Panc1 (cell line): Measurements from ENCODE around the gene IFITM2. TPM values are rescaled to one million over a fixed set of nuclear protein-coding genes. Genes with fewer than 3 reads are reported as not detected.

Source experiments
- ATAC-seq: fragments of 200-7000 bp; cut with Tn5 transposase; 2 replicates; pipeline ENCODE4 v1.9.1; 2020; ENCODE audit warnings: mild to moderate bottlenecking, moderate library complexity
- BruUV-seq: library from RNA; stranded (reverse); fragments of 400-500 nt; replicated peaks from 2 replicates; lab custom pipeline; 2021; lab: Mats Ljungman, UMichigan
- CTCF ChIA-PET: fragments of 300-600 bp; sonication (Branson Sonifier 250); formaldehyde crosslinking; loops from one replicate; lab custom pipeline; 2022; ENCODE audit warnings: antibody characterized with exemption; lab: Charles Lee
- POLR2A ChIA-PET: fragments of 300-600 bp; sonication (Branson Sonifier 250); formaldehyde crosslinking; loops from one replicate; lab custom pipeline; 2022; ENCODE audit warnings: antibody characterized with exemption; lab: Charles Lee
- DNase-seq: peaks from one replicate; pipeline ENCODE4 v3.0.0-alpha.2; 2010; ENCODE audit warnings: low read depth, low spot score
- H3K27ac ChIP-seq: 2 replicates; pipeline ENCODE4 v1.5.1; 2011; ENCODE audit warnings: mild to moderate bottlenecking, low read length, inconsistent platforms
- H3K27me3 ChIP-seq: fragments of 200-500 bp; sonication (Bioruptor generic); 2 replicates; pipeline ENCODE4 v1.6.0; 2014; ENCODE audit warnings: low read length, inconsistent platforms; ENCODE audit not compliant: control insufficient read depth, insufficient read depth
- H3K36me3 ChIP-seq: fragments of 200-500 bp; sonication (Bioruptor generic); 2 replicates; pipeline ENCODE4 v1.5.1; 2014; ENCODE audit warnings: inconsistent platforms, mild to moderate bottlenecking, low read length, moderate library complexity; ENCODE audit not compliant: control insufficient read depth, insufficient read depth
- H3K4me1 ChIP-seq: 2 replicates; pipeline ENCODE4 v1.5.1; 2011; ENCODE audit warnings: inconsistent platforms, mild to moderate bottlenecking, low read length, moderate library complexity; ENCODE audit not compliant: control insufficient read depth, insufficient read depth
- H3K4me3 ChIP-seq, 2 experiments: 2 replicates each; pipeline ENCODE4 v1.5.1; 2011 to 2012; ENCODE audit warnings: low read depth in 2 of 2, low read length in 2 of 2, mild to moderate bottlenecking in 2 of 2, inconsistent platforms in 1 of 2, moderate library complexity in 1 of 2
- H3K9me3 ChIP-seq: fragments of 200-500 bp; sonication (Bioruptor generic); 2 replicates; pipeline ENCODE4 v1.5.1; 2014; ENCODE audit warnings: low read depth, mild to moderate bottlenecking, inconsistent platforms, low read length, moderate library complexity; ENCODE audit not compliant: control insufficient read depth, insufficient read depth
- POLR2AphosphoS5 ChIP-seq: IDR thresholded peaks from 2 replicates; pipeline ENCODE4 v1.6.1; 2012; ENCODE audit warnings: mild to moderate bottlenecking, low read depth, low read length, moderate library complexity
- SIN3A ChIP-seq: IDR thresholded peaks from 2 replicates; pipeline ENCODE4 v1.6.1; 2012; ENCODE audit warnings: low read depth, mild to moderate bottlenecking, low read length, moderate library complexity, borderline replicate concordance; ENCODE audit not compliant: insufficient read depth
- TCF7L2 ChIP-seq: IDR thresholded peaks from 2 replicates; pipeline ENCODE4 v1.6.1; 2011; ENCODE audit warnings: mild to moderate bottlenecking, low read depth, low read length, inconsistent platforms
- in situ Hi-C: cut with HindIII; loops from 2 replicates; pipeline ENCODE4 v1.10.0; 2016; ENCODE audit warnings: low sequenced_read_pairs, low pct_unique_long_range_greater_than_20kb
- intact Hi-C: fragments of 100-400 bp; cut with micrococcal nuclease; formaldehyde crosslinking; loops from one replicate; pipeline ENCODE4 v1.10.0; 2022; ENCODE audit not compliant: unreplicated experiment
- total RNA-seq: library from RNA; stranded (reverse); gene quantifications from one replicate; pipeline ENCODE4 v1.2.1, GENCODE V29; 2021; ENCODE audit not compliant: unreplicated experiment
- TF ChIP-seq, protein P1 (sequence below), 2 experiments: IDR thresholded peaks; 2 replicates each; pipeline ENCODE4 v1.6.1; 2011 to 2012; ENCODE audit warnings: low read depth in 2 of 2, control low read depth in 1 of 2, low read length in 1 of 2, mild to moderate bottlenecking in 1 of 2, moderate library complexity in 1 of 2; ENCODE audit not compliant: insufficient read depth in 1 of 2
- TF ChIP-seq, protein P2 (sequence below): fragments of 450-650 bp; IDR thresholded peaks from 2 replicates; pipeline ENCODE4 v1.5.1; 2017; ENCODE audit warnings: mild to moderate bottlenecking

Gene IFITM2
- total RNA-seq, 1 experiment from 2014 or later, result 183 TPM

DNA sequence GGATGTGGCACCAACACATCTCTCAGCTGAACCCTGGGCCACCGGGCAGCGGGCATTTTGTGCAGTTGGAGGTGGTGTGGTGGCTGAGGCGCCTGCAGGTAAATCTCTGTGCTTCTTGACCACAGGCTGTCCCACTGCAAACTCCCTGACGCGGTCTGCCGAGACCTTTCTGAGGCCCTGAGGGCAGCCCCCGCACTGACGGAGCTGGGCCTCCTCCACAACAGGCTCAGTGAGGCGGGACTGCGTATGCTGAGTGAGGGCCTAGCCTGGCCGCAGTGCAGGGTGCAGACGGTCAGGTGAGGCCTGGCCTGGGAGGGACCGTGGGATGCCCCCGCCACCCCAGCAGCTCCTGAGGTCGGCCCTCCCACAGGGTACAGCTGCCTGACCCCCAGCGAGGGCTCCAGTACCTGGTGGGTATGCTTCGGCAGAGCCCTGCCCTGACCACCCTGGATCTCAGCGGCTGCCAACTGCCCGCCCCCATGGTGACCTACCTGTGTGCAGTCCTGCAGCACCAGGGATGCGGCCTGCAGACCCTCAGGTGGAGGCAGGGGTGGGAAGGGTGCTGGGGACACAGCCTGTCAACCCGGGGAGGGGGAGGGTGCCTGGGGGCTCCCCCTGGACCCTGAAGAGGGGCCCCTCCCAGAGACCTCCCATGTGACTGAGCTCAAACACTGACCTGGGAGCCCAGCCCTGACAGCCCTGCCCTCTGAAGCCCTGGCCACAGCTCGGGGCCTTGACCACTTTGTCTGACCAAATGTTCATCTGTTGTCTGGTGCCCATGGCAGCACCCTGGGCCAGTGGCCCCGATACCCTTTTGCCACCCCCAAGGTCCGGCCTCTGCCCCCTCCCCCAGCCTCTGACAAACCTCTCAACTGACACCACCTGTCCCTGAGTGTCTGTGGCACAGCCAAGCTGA is 23.3 kb upstream of the IFITM2 start:
- POLR2A ChIA-PET, result interaction anchor here (0.6 kb wide), 1 partner anchor 791 kb away, joined by 3 read pairs; no protein-coding TSS in a partner anchor
- no TSS peak for BruUV-seq
- TF ChIP-seq POLR2AphosphoS5 (no peak), SIN3A (no peak), TCF7L2 (no peak)
- TF ChIP-seq, protein P1, sequence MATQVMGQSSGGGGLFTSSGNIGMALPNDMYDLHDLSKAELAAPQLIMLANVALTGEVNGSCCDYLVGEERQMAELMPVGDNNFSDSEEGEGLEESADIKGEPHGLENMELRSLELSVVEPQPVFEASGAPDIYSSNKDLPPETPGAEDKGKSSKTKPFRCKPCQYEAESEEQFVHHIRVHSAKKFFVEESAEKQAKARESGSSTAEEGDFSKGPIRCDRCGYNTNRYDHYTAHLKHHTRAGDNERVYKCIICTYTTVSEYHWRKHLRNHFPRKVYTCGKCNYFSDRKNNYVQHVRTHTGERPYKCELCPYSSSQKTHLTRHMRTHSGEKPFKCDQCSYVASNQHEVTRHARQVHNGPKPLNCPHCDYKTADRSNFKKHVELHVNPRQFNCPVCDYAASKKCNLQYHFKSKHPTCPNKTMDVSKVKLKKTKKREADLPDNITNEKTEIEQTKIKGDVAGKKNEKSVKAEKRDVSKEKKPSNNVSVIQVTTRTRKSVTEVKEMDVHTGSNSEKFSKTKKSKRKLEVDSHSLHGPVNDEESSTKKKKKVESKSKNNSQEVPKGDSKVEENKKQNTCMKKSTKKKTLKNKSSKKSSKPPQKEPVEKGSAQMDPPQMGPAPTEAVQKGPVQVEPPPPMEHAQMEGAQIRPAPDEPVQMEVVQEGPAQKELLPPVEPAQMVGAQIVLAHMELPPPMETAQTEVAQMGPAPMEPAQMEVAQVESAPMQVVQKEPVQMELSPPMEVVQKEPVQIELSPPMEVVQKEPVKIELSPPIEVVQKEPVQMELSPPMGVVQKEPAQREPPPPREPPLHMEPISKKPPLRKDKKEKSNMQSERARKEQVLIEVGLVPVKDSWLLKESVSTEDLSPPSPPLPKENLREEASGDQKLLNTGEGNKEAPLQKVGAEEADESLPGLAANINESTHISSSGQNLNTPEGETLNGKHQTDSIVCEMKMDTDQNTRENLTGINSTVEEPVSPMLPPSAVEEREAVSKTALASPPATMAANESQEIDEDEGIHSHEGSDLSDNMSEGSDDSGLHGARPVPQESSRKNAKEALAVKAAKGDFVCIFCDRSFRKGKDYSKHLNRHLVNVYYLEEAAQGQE (IDR thresholded peaks at IDR 0.05; ENCODE audit: insufficient read depth in 1 of 2, low read depth in 2 of 2, low read length in 1 of 2), result 0 out of 4 replicates have a peak, but pooled peaks of 1 of the 2 experiments have one; percentile 14
- TF ChIP-seq, protein P2, sequence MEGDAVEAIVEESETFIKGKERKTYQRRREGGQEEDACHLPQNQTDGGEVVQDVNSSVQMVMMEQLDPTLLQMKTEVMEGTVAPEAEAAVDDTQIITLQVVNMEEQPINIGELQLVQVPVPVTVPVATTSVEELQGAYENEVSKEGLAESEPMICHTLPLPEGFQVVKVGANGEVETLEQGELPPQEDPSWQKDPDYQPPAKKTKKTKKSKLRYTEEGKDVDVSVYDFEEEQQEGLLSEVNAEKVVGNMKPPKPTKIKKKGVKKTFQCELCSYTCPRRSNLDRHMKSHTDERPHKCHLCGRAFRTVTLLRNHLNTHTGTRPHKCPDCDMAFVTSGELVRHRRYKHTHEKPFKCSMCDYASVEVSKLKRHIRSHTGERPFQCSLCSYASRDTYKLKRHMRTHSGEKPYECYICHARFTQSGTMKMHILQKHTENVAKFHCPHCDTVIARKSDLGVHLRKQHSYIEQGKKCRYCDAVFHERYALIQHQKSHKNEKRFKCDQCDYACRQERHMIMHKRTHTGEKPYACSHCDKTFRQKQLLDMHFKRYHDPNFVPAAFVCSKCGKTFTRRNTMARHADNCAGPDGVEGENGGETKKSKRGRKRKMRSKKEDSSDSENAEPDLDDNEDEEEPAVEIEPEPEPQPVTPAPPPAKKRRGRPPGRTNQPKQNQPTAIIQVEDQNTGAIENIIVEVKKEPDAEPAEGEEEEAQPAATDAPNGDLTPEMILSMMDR, result no peak
- no peak for ATAC-seq
- DNase-seq, result no peak
- no peak overlapping the region for H3K4me3 ChIP-seq
- no peak overlapping the region for H3K27ac ChIP-seq
- peaks cover 3% of the 10 kb centered on the region for H3K27me3 ChIP-seq
- CTCF ChIA-PET, result interaction anchor here (0.6 kb wide), 1 partner anchor 252 kb away, joined by 3 read pairs; no protein-coding TSS in a partner anchor
- no peaks in the 10 kb centered on the region for H3K36me3 ChIP-seq
- intact Hi-C loops (no loop called here), in situ Hi-C loops (no loop called here)
- H3K9me3 ChIP-seq, result no peaks in the 10 kb centered on the region
- peaks cover 20% of the 10 kb centered on the region; the same call in 1 of the 2 replicates for H3K4me1 ChIP-seq

DNA sequence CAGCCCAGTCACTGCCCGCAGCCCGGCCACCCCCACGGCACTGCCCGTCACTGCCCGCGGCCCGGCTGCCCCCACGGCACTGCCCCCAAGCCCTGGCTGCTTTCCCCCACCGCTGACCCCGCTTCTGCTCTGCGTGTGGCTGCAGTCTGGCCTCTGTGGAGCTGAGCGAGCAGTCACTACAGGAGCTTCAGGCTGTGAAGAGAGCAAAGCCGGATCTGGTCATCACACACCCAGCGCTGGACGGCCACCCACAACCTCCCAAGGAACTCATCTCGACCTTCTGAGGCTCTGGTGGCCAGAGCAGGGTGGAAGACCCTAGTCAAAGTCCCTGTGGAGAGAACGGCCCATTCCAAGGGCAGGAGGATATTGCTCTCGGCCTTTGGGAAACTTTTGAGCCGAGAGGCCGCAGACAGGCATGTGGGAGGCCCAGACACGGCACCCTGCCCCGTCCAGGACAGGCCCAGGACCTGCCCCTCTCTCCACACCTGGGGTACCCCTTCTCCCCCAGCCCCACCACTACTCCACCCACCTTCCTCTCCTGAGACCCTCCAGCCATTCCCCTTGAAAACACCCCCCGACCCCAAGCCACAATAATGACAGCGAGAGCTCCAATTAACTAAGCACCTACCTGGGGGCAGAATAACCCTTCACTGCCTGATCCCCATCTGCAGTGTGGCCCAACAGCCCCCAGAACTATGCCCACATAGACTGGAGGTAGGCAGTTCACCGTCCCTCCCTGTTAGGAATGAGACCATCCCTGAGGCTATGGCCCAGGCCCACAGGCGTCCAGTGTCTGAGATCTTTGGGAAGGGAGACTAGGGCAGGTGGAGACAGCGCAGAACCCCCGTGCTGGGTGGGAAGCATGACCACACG is 22.4 kb upstream of the IFITM2 start:
- no TSS peak for BruUV-seq
- no peak for DNase-seq
- H3K9me3 ChIP-seq, result no peaks in the 10 kb centered on the region
- no peaks in the 10 kb centered on the region for H3K36me3 ChIP-seq
- ATAC-seq, result no peak
- TF ChIP-seq SIN3A (no peak), POLR2AphosphoS5 (no peak), TCF7L2 (no peak)
- TF ChIP-seq, protein P1 (IDR thresholded peaks at IDR 0.05; ENCODE audit: insufficient read depth in 1 of 2, low read depth in 2 of 2, low read length in 1 of 2), result no peak
- TF ChIP-seq, protein P2, result no peak
- in situ Hi-C loops, result no loop called here
- H3K4me1 ChIP-seq, result peaks cover 20% of the 10 kb centered on the region
- peaks cover 3% of the 10 kb centered on the region for H3K27me3 ChIP-seq
- intact Hi-C loops, result no loop called here
- ChIA-PET POLR2A (no interaction called here), CTCF (no interaction called here)
- H3K4me3 ChIP-seq, result no peak overlapping the region
- no peak overlapping the region for H3K27ac ChIP-seq
